Gastrocnemius medialis (tissue), 4 donors: ENCODE measurements around the gene NAPSA.

Source experiments
- POLR2A ChIP-seq, 2 donors: fragments of 450-650 bp; IDR thresholded peaks; one replicate each; pipeline ENCODE4 v1.6.1; 2017; ENCODE audit warnings: antibody characterized with exemption in 2 of 2, mild to moderate bottlenecking in 2 of 2, moderate library complexity in 2 of 2
- TF ChIP-seq, protein P1 (sequence below), 5 experiments: fragments of 450-650 bp in 3 of 5; fragments of 200-600 bp in 2 of 5; sonication (generic) in 2 of 5; IDR thresholded peaks in 4 of 5; conservative IDR thresholded peaks in 1 of 5; 1 replicate in 4 of 5; 2 replicates in 1 of 5; pipeline ENCODE4 v1.5.1; 2016 to 2019; ENCODE audit warnings: antibody characterized with exemption in 5 of 5, mild to moderate bottlenecking in 3 of 5, moderate library complexity in 3 of 5

DNA sequence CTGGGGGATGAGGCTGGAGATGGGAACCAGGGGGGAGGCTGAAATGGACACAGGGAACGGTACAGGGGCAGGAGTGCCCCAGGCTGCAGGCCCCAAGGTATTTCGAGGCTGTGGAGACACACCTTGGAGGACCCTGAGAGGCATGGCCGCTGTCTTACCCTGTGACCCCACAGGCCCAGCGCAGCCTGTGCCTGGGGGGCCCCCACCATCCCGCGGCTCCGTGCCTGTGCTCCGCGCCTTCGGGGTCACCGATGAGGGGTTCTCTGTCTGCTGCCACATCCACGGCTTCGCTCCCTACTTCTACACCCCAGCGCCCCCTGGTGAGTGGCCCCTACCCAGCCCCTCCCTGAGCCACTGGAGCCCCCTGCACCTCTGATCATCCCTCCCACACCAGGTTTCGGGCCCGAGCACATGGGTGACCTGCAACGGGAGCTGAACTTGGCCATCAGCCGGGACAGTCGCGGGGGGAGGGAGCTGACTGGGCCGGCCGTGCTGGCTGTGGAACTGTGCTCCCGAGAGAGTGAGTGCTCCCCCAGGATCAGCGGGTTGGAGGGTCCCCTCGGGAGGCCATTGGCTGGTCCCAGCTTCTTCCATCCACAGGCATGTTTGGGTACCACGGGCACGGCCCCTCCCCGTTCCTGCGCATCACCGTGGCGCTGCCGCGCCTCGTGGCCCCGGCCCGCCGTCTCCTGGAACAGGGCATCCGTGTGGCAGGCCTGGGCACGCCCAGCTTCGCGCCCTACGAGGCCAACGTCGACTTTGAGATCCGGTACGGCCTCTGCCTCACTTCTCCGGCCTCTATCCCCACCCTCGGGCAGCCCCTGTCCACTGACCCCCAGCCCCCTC lies 36.4 kb upstream of the NAPSA start:
- TF ChIP-seq, protein P1, sequence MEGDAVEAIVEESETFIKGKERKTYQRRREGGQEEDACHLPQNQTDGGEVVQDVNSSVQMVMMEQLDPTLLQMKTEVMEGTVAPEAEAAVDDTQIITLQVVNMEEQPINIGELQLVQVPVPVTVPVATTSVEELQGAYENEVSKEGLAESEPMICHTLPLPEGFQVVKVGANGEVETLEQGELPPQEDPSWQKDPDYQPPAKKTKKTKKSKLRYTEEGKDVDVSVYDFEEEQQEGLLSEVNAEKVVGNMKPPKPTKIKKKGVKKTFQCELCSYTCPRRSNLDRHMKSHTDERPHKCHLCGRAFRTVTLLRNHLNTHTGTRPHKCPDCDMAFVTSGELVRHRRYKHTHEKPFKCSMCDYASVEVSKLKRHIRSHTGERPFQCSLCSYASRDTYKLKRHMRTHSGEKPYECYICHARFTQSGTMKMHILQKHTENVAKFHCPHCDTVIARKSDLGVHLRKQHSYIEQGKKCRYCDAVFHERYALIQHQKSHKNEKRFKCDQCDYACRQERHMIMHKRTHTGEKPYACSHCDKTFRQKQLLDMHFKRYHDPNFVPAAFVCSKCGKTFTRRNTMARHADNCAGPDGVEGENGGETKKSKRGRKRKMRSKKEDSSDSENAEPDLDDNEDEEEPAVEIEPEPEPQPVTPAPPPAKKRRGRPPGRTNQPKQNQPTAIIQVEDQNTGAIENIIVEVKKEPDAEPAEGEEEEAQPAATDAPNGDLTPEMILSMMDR (IDR thresholded peaks at IDR 0.05 in 4 of 5, conservative IDR thresholded peaks at IDR 0.05 in 1 of 5): peak in 1 of 5 experiments; percentile 12
- TF ChIP-seq POLR2A (IDR thresholded peaks at IDR 0.05): no peak
